Mesendoderm (in vitro differentiated cells): ENCODE measurements around the gene CRADD.
A peak's percentile ranks its signal among the peaks of the same experiment; 100 is the strongest.

ENCODE experiments used
- DNase-seq: peaks from one replicate; pipeline ENCODE4 v3.0.0; 2013
- H2AK5ac ChIP-seq: 2 replicates; pipeline ENCODE4 v1.6.1; 2013; ENCODE audit warnings: low read length, inconsistent platforms
- H2BK120ac ChIP-seq: 2 replicates; pipeline ENCODE4 v1.6.1; 2013; ENCODE audit warnings: low read depth, mild to moderate bottlenecking, low read length, moderate library complexity, mixed read lengths
- H2BK15ac ChIP-seq: replicated peaks from 2 replicates; pipeline ENCODE4 v1.6.1; 2013; ENCODE audit warnings: low read depth, mild to moderate bottlenecking, moderate library complexity
- H2BK5ac ChIP-seq: 2 replicates; pipeline ENCODE4 v1.6.1; 2013; ENCODE audit warnings: low read length, inconsistent platforms
- H3K18ac ChIP-seq: 2 replicates; pipeline ENCODE4 v1.6.1; 2013; ENCODE audit warnings: mild to moderate bottlenecking, low read length, mixed read lengths
- H3K23ac ChIP-seq: one replicate; pipeline ENCODE4 v1.6.1; 2013; ENCODE audit warnings: low read length
- H3K27ac ChIP-seq: 2 replicates; pipeline ENCODE4 v1.5.1; 2013; ENCODE audit warnings: low read depth, mild to moderate bottlenecking, inconsistent platforms, low read length, moderate library complexity
- H3K27me3 ChIP-seq: 2 replicates; pipeline ENCODE4 v1.6.1; 2013; ENCODE audit warnings: low read length, control low read depth, mild to moderate bottlenecking, inconsistent platforms; ENCODE audit not compliant: insufficient read depth, poor library complexity
- H3K36me3 ChIP-seq: 2 replicates; pipeline ENCODE4 v1.6.1; 2013; ENCODE audit warnings: low read length, inconsistent platforms; ENCODE audit not compliant: control insufficient read depth, insufficient read depth
- H3K4ac ChIP-seq: one replicate; pipeline ENCODE4 v1.6.1; 2013; ENCODE audit warnings: low read depth, mild to moderate bottlenecking, low read length, moderate library complexity
- H3K4me1 ChIP-seq: 2 replicates; pipeline ENCODE4 v1.6.1; 2013; ENCODE audit warnings: low read depth, low read length, inconsistent platforms; ENCODE audit not compliant: control insufficient read depth
- H3K4me2 ChIP-seq: 2 replicates; pipeline ENCODE4 v1.6.1; 2013; ENCODE audit warnings: low read length
- H3K4me3 ChIP-seq: 2 replicates; pipeline ENCODE4 v1.5.1; 2013; ENCODE audit warnings: mild to moderate bottlenecking, low read length
- H3K56ac ChIP-seq: one replicate; pipeline ENCODE4 v1.6.1; 2013; ENCODE audit warnings: low read length
- H3K79me1 ChIP-seq: 2 replicates; pipeline ENCODE4 v1.6.1; 2013; ENCODE audit warnings: low read length, inconsistent platforms
- H3K79me2 ChIP-seq: 2 replicates; pipeline ENCODE4 v1.6.1; 2013; ENCODE audit warnings: mild to moderate bottlenecking, low read length; ENCODE audit not compliant: control insufficient read depth, insufficient read depth
- H3K9ac ChIP-seq: 2 replicates; pipeline ENCODE4 v1.6.1; 2013; ENCODE audit warnings: low read length, inconsistent platforms
- H4K5ac ChIP-seq: one replicate; pipeline ENCODE4 v1.6.1; 2013; ENCODE audit warnings: low read length
- H4K8ac ChIP-seq: one replicate; pipeline ENCODE4 v1.6.1; 2013; ENCODE audit warnings: low read depth, mild to moderate bottlenecking, control low read depth, low read length, moderate library complexity
- WGBS: extraction: QIAGEN DNeasy Blood & Tissue Kit; methylation state at CpG from one replicate; pipeline ENCODE4 v1.1.7; 2013; ENCODE audit warnings: low lambda C conversion rate, missing lambda C conversion rate; ENCODE audit not compliant: insufficient coverage; ENCODE audit errors: extremely low coverage; 5-methylcytosine and 5-hydroxymethylcytosine counted together

The CRADD gene

GRCh38 chr12:93848523-93849101 lies 171.4 kb downstream of the CRADD start:
- H3K56ac ChIP-seq: no peak overlapping the region
- H3K9ac ChIP-seq: no peak overlapping the region
- no peaks in the 10 kb centered on the region for H3K27me3 ChIP-seq
- no peaks in the 10 kb centered on the region for H3K36me3 ChIP-seq
- no peaks in the 10 kb centered on the region for H3K4me1 ChIP-seq
- no peak overlapping the region for H3K4ac ChIP-seq
- no CpG with 5 or more reads among the region's 11 CpGs for WGBS
- H3K27ac ChIP-seq: no peak overlapping the region
- no peak overlapping the region for H3K4me3 ChIP-seq
- no peak overlapping the region for H3K4me2 ChIP-seq
- no peaks in the 10 kb centered on the region for H3K79me1 ChIP-seq
- no peak overlapping the region for H3K23ac ChIP-seq
- H2BK120ac ChIP-seq: no peak overlapping the region
- DNase-seq: no peak
- H2BK5ac ChIP-seq: no peak overlapping the region
- no peak overlapping the region for H4K8ac ChIP-seq
- no peak overlapping the region for H4K5ac ChIP-seq
- no peak overlapping the region for H2AK5ac ChIP-seq
- H3K79me2 ChIP-seq: no peaks in the 10 kb centered on the region
- H2BK15ac ChIP-seq: no peak overlapping the region
- no peak overlapping the region for H3K18ac ChIP-seq

- no CpG with 5 or more reads among the region's 15 CpGs for WGBS
- no peaks in the 10 kb centered on the region for H3K4me1 ChIP-seq
Measured at GRCh38 chr12:93849946-93850345, 172.8 kb downstream of the CRADD start.

GRCh38 chr12:93850481-93851256 lies 173.5 kb downstream of the CRADD start:
- no peaks in the 10 kb centered on the region for H3K36me3 ChIP-seq
- H2BK15ac ChIP-seq: no peak overlapping the region
- H3K79me1 ChIP-seq: no peaks in the 10 kb centered on the region
- H3K4me3 ChIP-seq: no peak overlapping the region
- H3K4me1 ChIP-seq: no peaks in the 10 kb centered on the region
- H4K8ac ChIP-seq: no peak overlapping the region
- no peaks in the 10 kb centered on the region for H3K27me3 ChIP-seq
- H3K56ac ChIP-seq: no peak overlapping the region
- H3K4ac ChIP-seq: no peak overlapping the region
- no peak overlapping the region for H3K4me2 ChIP-seq
- H2BK5ac ChIP-seq: no peak overlapping the region
- H3K27ac ChIP-seq: no peak overlapping the region
- no peak overlapping the region for H3K18ac ChIP-seq
- no peaks in the 10 kb centered on the region for H3K79me2 ChIP-seq
- H4K5ac ChIP-seq: no peak overlapping the region
- H3K23ac ChIP-seq: no peak overlapping the region
- WGBS: no CpG with 5 or more reads among the region's 7 CpGs
- no peak for DNase-seq
- H3K9ac ChIP-seq: no peak overlapping the region
- H2BK120ac ChIP-seq: no peak overlapping the region
- H2AK5ac ChIP-seq: no peak overlapping the region

More at GRCh38 chr12:93849946-93850345, 172.8 kb downstream of the CRADD start:
- Histone ChIP-seq H2BK120ac (no peak overlapping the region), H3K23ac (no peak overlapping the region), H2AK5ac (no peak overlapping the region), H4K5ac (no peak overlapping the region), H2BK15ac (no peak overlapping the region), H3K4me3 (no peak overlapping the region), H3K79me2 (no peaks in the 10 kb centered on the region), H3K36me3 (no peaks in the 10 kb centered on the region), H3K4me2 (no peak overlapping the region), H3K27me3 (no peaks in the 10 kb centered on the region), H2BK5ac (no peak overlapping the region), H4K8ac (no peak overlapping the region), H3K27ac (no peak overlapping the region), H3K4ac (no peak overlapping the region), H3K79me1 (no peaks in the 10 kb centered on the region), H3K9ac (no peak overlapping the region), H3K56ac (no peak overlapping the region), H3K18ac (no peak overlapping the region)
- no peak for DNase-seq

- no peak overlapping the region for H4K5ac ChIP-seq
- H3K23ac ChIP-seq: no peak overlapping the region
- H3K4me2 ChIP-seq: no peak overlapping the region
- no peaks in the 10 kb centered on the region for H3K79me2 ChIP-seq
- no peak overlapping the region for H3K4ac ChIP-seq
- WGBS: no CpG with 5 or more reads among the region's 4 CpGs
- no peak overlapping the region for H3K9ac ChIP-seq
- no peaks in the 10 kb centered on the region for H3K36me3 ChIP-seq
- no peaks in the 10 kb centered on the region for H3K79me1 ChIP-seq
- H3K4me3 ChIP-seq: no peak overlapping the region
- H3K56ac ChIP-seq: no peak overlapping the region
- no peak overlapping the region for H2BK5ac ChIP-seq
- DNase-seq: no peak
- no peak overlapping the region for H3K18ac ChIP-seq
- H2BK15ac ChIP-seq: no peak overlapping the region
- H4K8ac ChIP-seq: no peak overlapping the region
- H2BK120ac ChIP-seq: no peak overlapping the region
- no peak overlapping the region for H2AK5ac ChIP-seq
- no peak overlapping the region for H3K27ac ChIP-seq
- H3K27me3 ChIP-seq: no peaks in the 10 kb centered on the region
- H3K4me1 ChIP-seq: no peaks in the 10 kb centered on the region
Measured at GRCh38 chr12:93851257-93851671, 174.1 kb downstream of the CRADD start.

GRCh38 chr12:93852173-93852591 lies 175.0 kb downstream of the CRADD start:
- Histone ChIP-seq H2BK15ac (no peak overlapping the region), H3K56ac (peak overlapping the region; percentile 10), H3K18ac (no peak overlapping the region), H3K27me3 (no peaks in the 10 kb centered on the region), H3K79me2 (no peaks in the 10 kb centered on the region), H2BK120ac (no peak overlapping the region), H3K27ac (no peak overlapping the region), H3K23ac (no peak overlapping the region), H3K4me3 (no peak overlapping the region), H2BK5ac (no peak overlapping the region), H4K5ac (no peak overlapping the region), H3K4me2 (no peak overlapping the region), H3K4ac (no peak overlapping the region), H3K4me1 (no peaks in the 10 kb centered on the region), H4K8ac (no peak overlapping the region), H3K9ac (no peak overlapping the region), H3K79me1 (no peaks in the 10 kb centered on the region), H3K36me3 (no peaks in the 10 kb centered on the region), H2AK5ac (no peak overlapping the region)
- peak; percentile 22 for DNase-seq
- no CpG with 5 or more reads among the region's 8 CpGs for WGBS
